ENCODE results near the gene FAH. TPM values are rescaled to one million over a fixed set of nuclear protein-coding genes. Genes with fewer than 3 reads are reported as not detected.
A peak's percentile ranks its signal among the peaks of the same experiment; 100 is the strongest.

The FAH gene
- polyA plus RNA-seq, 1 donor: 16.9 TPM

DNA sequence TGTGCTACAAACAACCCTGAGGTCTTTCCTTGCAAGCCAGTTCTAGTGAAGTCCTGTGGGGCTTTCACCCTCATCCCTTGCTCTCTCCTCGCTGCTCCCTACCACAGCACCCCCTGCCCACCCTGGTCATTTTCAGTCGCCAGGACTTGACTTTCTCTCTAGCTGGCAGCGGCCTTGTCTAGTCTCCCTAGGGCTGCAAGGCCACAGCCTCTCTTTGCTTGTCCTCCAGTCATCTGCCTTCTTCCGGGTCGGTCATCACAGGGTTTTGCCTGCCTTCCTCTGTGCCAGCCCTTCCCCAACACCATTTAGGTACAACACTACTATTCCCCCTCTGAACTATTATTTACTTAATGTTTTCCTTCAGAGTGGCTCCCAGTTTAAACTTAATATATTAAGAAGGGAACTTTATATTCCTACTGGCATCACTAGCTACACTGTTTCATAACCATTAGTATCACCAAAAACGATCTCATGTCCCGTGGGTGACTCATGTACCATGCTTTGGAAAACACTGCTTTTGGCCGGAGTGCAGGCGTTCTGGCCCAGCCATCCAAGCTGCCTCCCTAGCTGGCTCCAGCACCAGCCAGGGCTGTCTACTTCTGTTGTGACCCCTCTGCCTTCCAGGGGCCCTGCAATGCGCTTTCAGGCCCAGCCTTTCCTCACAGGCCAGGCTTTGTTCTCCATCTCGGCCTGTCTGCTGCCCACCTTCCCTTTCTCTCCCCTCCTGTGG, 21.4 kb downstream of the FAH start:
- DNase-seq: no peak

- no peak for DNase-seq
Measured at GRCh38 chr15:80175436-80175835, 22.6 kb downstream of the FAH start.

DNA sequence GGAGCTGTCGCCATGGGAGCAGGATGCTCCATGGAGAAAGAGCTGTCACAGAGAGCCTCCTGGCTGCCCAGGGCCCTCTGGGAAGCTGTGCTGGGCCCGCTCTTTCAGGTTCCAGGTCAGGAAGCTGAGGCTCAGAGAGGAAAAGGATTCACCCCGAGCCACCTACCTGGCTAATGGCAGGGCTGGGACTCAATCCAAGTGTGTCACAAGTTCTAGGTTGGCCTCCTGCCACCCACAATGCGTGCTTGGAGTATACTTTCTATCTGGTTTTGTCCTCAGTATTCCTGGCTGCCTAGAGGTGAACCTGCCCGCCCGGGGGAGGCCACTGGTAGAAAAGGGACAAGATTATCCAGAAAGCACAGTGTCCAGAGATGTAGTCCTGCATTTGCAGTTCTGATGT, 23.6 kb downstream of the FAH start:
- no peak for DNase-seq

DNA sequence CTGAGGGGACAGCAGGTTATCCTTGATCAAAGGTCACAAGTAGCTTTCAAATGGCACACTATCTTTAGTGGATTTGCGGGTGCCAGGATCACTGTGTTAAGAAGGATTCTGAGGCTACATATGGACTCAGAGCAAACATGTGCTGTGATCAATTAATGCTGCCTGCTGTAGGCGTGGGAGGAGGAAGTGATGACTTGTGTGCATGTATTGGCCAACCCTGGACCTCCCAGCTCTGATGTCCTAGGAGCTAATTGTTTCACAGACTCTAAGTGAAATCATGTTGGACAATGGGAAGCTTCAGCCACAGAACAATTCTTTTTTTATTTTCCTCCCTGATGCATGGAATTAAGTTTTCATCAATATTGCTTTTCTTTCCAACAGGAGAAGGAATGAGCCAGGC, 24.4 kb downstream of the FAH start:
- DNase-seq: no peak

- no peak for DNase-seq
Measured at GRCh38 chr15:80179025-80179759, 26.4 kb downstream of the FAH start.

DNA sequence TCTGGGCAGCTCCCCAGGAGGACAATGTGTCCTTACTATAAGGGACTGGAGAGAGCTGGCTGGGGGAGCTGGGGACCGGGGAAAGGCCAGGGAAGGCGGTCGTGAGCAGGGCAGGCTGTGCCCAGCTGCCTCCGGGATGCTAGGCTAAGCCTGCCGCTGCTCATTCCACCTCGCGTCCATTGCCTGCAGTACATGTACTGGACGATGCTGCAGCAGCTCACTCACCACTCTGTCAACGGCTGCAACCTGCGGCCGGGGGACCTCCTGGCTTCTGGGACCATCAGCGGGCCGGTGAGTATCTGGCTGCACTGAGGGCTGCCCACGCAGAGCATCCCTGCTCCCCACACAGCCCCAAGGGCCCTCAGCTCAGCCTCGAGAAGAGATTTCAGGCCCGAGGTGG, 27.1 kb downstream of the FAH start:
- no peak for DNase-seq

DNA sequence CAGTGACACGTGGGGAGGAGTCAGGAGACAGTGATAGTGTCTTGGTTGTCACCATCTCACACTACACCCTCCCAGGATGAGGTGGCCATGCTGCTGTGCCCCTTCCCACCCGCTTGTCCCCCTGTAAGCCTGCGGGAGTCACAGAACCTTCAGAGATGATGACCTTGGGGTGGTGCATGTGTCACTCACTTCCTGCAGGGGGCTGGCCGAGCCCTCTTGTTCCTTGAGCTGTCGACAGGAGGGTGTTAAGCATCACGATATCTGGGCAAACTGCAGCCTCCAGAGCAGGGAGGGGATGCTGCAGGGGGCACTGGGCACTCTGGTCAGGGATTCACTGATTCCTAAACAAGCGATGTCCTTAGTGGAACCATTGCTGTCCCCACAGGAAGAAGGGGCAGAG, 27.7 kb downstream of the FAH start:
- no peak for DNase-seq

DNA sequence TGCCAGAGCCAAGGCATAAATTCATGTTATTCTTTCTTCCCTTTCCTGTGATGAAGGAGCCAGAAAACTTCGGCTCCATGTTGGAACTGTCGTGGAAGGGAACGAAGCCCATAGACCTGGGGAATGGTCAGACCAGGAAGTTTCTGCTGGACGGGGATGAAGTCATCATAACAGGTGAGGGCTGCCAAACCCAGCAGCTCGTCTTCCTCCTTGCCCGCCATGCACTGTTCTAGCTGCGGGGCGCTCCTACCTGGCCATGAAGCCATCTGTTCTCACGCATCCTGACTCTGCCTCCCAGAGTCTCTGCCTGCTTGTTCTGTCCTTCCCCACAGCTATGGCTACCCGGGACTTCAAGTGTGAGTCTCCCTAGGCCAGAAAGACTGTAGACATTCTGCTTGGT, 28.2 kb downstream of the FAH start:
- DNase-seq: no peak

GRCh38 chr15:80182611-80183261, 29.9 kb downstream of the FAH start:
- peak; percentile 16 for DNase-seq

- no peak for DNase-seq
Measured at GRCh38 chr15:80183306-80183705, 30.5 kb downstream of the FAH start.

DNA sequence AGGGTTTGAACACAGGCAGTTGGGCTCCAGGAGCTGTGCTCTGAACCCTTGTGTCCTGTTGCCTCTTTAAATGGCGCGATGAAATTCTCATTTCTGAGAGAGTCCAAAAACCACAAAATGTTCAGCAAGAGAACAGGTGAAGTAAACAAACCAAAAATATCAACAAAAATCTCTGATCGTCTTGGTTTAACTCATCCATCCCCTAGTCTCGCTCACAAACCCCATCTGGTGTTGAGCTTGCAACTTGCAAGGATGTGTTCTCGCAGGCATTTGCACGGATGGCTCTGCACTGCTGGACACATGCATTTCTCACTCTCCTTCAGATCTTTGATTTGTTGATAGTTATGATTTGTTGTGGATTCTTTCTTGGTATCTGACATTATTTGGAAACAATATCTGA, 31.1 kb downstream of the FAH start:
- DNase-seq: no peak

DNA sequence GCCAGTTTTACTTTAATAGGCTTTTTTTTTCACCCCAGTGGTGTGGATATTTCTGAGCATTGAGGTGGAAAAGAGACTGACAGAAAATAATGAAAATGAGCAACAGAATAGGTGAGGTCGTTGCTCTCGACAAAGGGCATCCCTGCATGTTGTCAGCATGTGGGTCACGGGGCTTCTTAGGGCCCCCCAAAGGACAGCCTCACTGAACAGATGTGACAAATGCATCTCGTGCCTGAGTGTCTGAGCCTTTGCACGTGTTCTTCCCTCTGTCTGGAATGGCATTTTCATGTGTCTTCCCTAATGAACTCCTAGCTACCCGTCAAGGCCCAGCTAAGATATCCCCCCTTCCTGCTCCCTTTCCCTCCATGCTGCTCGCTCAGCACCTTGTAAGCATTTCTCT, 31.8 kb downstream of the FAH start:
- DNase-seq: no peak

DNA sequence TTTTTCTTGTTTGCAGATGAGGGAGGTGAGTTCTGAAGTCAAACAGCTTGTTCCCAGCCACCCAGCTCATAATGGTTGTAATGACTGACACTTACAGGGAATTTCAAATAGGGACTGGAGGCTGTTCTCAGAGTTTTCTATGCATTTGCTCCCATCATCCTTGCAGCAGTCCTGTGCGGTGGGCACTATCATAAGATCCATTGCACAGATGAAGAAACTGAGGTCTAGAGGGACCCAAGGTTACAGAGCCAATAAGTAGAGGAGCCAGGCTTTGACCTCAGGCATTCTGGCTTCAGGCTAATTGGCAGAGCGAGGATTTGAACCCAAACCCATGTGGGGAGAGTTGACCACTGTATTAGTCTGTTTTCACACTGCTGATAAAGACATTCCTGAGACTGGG, 32.4 kb downstream of the FAH start:
- no peak for DNase-seq

DNA sequence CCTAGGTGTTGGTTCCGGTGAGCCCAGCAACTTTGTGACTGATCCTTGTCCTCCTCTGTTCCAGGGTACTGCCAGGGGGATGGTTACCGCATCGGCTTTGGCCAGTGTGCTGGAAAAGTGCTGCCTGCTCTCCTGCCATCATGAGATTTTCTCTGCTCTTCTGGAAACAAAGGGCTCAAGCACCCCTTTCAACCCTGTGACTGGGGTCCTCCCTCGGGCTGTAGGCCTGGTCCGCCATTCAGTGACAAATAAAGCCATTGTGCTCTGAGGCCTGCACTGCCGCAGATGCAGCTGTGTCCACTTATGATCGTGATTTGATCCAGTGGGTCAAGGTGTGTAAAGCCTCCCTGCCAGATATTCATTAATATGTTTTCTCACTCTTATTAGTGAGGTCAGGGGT, 33.3 kb downstream of the FAH start:
- DNase-seq: no peak

DNA sequence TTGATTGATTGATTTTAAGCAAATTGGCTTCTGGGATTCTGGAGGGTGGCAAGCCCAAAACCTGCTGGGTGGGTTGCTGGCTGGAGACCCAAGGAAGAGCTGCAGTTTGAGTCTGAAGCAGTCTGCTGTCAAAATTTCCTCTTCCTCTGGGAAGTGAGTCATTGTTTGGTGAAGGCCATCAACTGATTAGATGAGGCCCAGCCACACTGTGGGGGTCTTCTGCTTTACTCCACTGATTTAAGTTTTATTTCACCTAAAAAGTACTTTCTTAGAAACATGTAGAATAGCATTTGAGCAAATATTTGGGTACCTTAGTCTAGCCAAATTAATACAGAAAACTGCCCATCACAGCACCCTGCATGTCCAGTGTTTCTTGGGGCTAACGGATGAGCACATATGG, 33.8 kb downstream of the FAH start:
- no peak for DNase-seq

- no peak for DNase-seq
Measured at GRCh38 chr15:80188251-80188650, 35.5 kb downstream of the FAH start.

DNA sequence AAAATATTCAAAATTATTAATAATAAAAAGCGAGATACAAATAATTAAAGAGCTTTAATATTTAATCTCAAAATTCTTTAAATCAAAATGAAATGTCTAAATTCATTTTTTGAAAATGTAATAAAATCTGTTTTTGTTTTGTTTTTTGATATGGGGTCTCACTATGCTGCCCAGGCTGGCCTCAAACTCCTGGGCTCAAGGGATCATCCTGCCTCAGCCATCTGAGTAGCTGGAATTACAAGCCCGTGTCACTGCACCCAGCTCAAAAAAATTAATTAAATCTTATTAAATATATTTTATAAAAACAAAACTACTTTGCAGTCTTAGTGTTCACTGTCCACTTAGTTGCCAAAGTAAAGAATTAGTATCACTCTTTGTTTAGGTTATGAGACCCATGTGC, 38.4 kb downstream of the FAH start:
- no peak for DNase-seq

DNA sequence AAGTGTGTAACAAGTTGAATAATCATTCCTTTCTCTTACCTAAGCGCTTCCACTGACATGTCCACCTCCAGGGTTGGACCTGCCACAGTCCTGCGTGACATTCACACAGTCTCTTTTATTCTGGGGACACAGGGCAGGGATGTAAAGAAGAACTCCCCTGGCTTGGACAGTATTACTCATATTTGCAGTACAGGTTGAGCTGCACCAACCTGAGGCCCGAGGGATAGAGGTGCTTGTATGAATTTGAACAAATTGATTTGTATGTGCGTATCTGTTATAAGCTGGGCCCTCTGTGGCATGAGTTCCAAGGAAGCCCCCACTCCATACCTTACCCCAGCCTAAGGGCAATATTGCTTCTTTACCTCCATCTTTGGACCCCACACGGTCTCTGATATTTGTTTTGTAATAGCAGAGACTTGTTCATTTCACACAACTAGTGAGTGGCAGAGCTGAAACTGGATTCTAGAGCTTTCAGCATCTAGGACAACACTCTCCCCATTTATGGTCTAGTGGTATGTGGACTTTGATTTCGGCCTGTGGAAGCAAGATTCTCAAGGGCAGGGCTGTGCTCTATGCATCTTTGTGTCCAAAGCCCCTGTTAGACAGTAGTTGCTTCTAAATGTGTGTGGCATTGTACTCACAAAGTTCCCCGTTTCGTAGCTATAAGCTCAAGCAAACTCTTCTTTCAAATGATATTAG, 39.2 kb downstream of the FAH start:
- DNase-seq: no peak

- DNase-seq: no peak
Measured at GRCh38 chr15:80194186-80194585, 41.4 kb downstream of the FAH start.

DNA sequence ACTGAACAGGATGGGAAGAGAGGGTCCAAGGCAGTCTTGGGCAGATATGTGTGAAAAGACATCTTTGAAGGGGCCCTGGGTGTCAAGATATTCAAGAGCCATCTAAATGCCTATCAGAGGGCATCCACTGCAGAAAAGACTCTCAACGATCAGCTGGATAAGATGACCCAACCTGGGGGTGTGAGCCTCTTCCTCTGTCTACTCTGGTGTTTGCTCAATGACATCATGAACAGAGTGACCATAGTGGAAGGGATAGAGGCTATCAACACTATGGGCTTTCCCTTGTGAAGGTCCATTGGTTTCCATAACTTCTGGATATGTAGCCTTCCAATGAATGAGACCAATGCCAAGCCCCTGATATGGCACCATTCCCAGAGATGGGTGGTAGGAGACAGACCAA, 42.1 kb downstream of the FAH start:
- no peak for DNase-seq

DNA sequence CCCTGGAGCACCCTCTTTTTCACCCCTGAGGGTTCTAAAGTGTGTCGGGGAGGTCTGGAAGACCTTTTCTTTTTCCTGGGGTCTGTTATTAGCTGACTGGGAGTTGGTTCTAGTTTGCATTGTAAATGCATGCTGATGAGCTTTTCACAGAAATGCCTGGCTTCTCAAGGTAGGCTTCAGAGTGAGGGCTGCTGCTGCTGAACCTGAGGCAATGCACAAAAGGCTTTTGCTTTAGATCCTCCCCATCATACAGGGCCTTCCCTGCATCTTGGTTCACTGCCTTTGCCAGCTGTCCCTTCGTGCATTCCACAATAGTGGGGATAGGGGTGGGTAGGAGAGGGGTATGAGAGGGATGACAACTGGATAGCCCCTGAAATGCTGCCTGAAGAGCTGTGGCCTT, 46.6 kb downstream of the FAH start:
- no peak for DNase-seq

DNA sequence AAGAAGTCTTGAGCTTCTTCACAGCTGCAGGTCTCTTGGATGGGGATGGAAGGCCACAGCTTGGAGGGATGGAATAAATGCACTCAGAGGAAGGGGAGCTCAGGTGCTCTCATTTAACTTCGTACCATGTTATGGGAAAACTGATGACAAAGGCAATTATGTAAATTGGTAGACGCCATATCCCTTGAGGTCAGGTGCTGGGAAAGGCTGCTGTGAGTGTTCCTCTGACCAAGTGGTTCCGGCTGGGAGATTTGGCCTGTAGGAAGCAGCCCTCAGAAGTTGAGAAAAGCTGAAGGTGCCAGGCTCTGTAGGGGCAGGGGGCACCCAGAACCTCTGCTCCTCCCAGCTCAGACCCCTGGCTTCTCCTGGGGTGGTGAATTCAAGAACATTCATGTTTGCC, 47.1 kb downstream of the FAH start:
- DNase-seq: no peak

GRCh38 chr15:80201256-80202015, 48.6 kb downstream of the FAH start:
- no peak for DNase-seq
